ENCODE results near the gene MPRIP.
"Not testable (repeated sequence)": the region's sequence is repeated elsewhere in the genome, so short reads cannot be mapped to it uniquely, and the experiment has no call there.

Gene MPRIP

DNA sequence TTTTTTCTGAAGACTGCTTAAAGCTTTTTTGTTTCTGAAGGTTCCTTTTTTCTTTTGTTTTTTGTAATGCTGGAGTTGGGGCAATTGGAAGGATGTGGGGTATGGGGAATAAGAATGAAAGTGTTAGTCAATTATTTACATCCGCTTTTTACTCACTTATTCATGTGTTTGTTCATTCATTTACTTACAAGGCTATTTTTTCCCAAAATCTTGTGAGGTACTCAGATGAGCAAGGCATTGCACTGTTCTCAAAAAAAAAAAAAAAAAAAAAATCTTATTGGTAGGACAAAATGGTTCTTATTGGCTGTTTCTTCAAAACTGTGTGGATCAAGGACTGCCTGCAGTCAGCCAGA, 108.2 kb downstream of the MPRIP start:
- H3K4me3 ChIP-seq (ENCODE audit: low read length): no peak overlapping the region
- DNase-seq (ENCODE audit: low read depth, low spot score): no peak

DNA sequence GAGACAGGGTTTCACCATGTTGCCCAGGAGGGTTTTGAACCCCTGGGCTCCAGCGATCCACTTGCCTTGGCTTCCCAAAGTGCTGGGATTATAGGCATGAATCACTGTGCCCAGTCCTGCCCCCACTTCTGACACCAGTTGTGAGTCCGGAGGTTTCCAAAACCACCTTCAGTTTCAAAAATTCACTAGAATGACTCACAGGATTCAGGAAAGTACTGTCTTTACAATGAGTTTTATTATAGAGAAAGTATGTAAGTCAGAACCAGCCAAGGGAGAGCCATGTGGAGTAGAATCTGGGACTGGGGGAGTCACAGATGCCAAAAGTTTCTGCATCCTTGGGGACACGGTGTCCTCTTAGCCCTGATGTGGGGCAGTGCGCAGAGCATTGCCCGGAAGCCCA, 108.8 kb downstream of the MPRIP start:
- DNase-seq (ENCODE audit: low read depth, low spot score): no peak
- no peak overlapping the region for H3K4me3 ChIP-seq (ENCODE audit: low read length)

DNA sequence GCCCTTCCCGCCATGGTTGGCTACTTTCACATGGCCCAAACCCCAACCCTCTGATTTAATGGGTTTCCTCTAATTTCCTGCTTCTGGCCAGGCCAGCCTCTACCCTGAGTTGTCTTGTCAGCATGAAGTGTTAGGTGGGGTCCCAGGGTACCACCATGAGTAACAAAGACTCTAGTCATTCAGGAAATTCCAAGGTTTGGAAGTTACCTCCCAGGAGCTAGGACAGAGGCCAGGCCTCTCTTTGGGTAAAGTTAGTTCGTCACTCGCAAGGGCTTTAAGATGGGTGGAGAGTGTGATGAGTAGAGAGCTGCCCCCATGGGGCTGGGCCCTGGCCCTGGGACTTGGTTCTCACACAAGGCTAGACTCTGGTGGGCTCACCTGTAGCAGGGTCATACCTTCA, 109.3 kb downstream of the MPRIP start:
- no peak for DNase-seq (ENCODE audit: low read depth, low spot score)
- H3K4me3 ChIP-seq (ENCODE audit: low read length): no peak overlapping the region

DNA sequence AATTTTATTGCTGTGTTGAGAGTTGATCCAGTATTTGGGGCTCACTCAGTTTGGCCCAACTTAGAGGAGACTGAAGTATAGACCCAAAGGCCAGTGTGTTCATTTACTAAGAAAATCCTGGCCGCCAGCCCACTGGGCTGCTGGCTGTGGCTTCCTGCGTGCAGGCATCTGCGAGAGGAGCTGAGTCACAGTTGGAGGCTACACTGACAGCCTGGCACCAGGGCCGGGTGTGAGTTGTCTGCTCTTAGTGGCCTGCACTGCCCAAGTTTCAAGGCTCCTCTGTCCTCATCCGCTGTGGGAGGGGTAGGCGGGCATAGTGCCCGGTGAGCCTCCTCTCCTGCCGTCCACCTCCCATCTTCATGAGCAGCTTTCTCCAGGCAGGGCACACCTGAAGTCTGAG, 109.7 kb downstream of the MPRIP start:
- no peak for DNase-seq (ENCODE audit: low read depth, low spot score)

DNA sequence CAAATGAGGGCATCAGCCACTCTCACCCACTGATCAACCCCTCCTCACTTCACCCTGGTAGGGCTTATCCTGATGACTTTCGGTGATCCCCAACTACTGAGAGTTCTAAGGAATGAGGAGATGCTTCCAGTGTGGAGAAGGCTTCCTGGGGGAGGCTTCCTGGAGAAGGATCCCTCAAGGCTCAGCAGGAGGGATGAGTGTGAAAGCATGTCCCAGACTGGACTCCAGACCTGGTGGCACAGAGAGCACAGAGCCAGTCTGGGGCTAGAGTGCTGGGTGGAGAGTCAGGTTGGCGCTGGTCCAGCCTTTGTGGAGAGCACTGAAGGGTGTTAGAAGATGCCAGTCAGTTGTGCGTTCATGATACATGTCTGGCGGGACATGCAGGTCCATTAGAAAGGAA, 110.1 kb downstream of the MPRIP start:
- no peak for DNase-seq (ENCODE audit: low read depth, low spot score)
- H3K4me3 ChIP-seq (ENCODE audit: low read length): no peak overlapping the region

More for the DNA sequence above, 109.7 kb downstream of the MPRIP start:
- H3K4me3 ChIP-seq (ENCODE audit: low read length): no peak overlapping the region

DNA sequence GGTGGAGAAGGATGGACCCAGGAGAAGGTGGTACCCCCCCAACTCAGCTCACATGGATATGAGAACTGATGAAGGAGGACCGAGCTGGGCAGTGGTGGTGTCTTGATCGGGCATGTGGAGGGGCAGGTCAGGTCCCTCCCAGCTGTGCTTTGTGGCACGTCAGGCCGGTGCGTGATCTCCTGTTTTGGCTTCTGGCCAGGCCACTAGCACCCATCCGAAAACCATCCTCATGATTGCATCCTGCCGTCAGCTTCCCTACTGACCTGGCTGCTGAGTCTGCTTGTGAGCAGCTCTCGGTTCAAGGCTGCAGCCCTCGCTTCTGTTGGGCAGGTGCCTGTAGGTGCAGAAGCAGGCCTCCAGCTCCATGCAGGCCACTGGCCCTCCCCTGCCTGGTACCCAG, 110.8 kb downstream of the MPRIP start:
- H3K4me3 ChIP-seq (ENCODE audit: low read length): no peak overlapping the region
- DNase-seq (ENCODE audit: low read depth, low spot score): no peak

DNA sequence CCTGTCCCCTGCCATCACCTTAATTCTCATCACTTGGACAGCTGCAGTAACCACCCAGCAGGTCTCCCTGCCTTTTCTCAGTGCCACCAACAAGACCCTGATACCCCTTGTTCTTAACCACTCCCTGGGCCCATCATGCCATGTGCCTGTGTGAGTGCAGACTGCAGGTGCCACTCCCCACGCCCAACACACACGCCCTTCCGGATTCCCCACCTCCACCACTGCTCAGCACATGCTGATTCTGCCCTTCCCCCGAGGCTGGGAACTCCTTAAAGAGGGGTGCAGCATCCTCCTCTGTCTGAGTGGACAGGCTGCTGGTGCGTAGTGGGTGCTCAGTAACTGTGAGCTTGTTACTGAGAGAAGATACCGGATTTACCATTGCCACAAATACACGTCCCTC, 111.5 kb downstream of the MPRIP start:
- DNase-seq (ENCODE audit: low read depth, low spot score): no peak
- no peak overlapping the region for H3K4me3 ChIP-seq (ENCODE audit: low read length)

DNA sequence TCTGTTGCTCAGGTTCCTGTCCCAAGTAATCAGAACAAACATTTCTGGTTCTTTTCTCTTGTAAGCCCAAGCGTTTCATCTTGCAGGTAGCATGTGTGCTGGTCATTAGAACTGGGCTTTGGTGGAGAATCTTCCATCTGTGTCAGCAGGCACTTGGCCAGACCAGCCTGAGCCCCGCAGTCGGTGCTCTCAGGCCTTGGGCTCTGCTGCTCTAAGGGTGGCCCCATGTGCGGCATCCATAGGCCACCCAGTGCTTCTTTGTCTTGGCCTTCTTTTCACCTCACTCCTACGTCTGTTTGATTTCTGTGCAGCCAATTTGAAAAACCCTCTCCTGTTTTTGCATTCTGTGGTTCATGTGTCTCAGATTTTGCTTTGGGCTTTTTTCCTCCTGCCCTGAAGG, 112.3 kb downstream of the MPRIP start:
- H3K4me3 ChIP-seq (ENCODE audit: low read length): no peak overlapping the region
- no peak for DNase-seq (ENCODE audit: low read depth, low spot score)

DNA sequence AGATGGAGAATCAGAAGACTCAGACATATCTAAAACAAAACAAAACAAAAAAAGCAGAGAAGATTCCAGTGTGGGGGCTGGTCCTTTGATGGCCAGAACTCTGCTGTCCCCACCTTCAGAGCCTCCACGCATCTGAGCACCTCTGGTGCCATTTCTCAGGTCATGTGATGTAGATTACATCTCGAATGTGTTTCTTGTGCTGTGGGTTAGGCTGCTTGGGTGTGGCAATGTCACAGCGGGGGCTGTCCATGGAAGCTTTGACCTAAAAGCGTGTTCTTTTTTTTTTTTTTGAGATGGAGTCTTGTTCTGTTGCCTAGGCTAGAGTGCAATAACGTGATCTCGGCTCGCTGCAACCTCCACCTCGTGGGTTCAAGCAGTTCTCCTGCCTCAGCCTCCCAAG, 112.7 kb downstream of the MPRIP start:
- DNase-seq (ENCODE audit: low read depth, low spot score): no peak
- no peak overlapping the region for H3K4me3 ChIP-seq (ENCODE audit: low read length)

DNA sequence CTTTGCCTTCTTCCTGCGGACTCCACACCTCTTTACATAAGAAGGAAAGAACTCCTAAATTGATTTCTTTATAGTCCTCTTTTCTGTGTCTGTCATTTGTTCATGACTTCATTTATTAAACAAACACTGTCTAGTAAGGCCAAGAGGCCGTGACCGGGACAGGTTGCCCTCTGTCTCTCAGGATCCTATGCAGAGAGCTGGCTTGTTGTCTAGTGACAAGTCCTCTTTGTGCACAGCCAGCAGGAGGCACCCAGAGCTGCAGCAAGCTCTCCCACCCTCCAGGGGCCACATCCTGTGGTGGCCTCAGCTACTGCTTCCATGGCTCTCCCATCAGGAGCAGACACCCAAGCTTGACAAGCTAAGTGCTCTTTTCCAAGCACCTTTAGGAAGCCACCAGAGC, 113.3 kb downstream of the MPRIP start:
- H3K4me3 ChIP-seq (ENCODE audit: low read length): no peak overlapping the region
- peak; percentile 7 for DNase-seq (ENCODE audit: low read depth, low spot score)

DNA sequence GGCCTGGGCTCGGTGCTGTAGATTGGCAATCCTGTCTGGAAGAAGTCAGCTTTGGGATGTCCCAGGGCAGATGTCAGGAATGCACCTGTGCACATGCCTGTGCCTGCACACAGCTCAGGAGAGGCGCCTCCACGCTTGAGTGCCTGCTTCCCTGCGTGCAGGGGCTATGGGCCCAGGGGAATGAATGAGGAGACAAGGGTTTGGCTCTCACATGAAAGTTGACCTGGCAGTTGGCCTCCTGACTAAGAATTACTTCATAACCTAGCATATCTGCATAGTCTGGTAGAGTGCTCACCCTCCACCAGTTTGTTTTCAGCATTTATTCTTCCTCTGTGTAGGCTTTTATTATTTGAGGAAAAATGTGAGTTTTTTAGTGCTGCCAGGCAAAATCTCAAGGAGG, 113.8 kb downstream of the MPRIP start:
- DNase-seq (ENCODE audit: low read depth, low spot score): no peak
- H3K4me3 ChIP-seq (ENCODE audit: low read length): no peak overlapping the region

DNA sequence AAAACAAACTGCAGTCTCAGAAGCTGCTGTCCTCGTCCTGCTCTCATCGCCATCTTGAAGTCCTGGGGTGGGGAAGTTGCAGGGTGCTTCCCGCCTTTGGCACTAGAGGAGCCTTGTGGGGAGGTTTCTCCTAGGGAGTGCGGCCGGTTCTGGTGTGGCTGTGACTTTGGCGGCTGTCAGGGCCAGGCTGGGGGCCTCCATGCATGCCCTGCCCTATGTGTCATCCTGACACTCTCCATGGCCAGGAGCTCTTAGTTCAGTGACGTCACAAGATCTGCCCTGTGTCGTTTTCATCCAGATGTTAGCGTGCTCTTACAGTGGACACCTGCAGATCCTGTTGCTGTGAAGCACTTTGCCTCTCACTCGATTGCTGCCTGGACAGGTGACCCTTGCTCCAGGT, 114.3 kb downstream of the MPRIP start:
- no peak for DNase-seq (ENCODE audit: low read depth, low spot score)
- no peak overlapping the region for H3K4me3 ChIP-seq (ENCODE audit: low read length)

DNA sequence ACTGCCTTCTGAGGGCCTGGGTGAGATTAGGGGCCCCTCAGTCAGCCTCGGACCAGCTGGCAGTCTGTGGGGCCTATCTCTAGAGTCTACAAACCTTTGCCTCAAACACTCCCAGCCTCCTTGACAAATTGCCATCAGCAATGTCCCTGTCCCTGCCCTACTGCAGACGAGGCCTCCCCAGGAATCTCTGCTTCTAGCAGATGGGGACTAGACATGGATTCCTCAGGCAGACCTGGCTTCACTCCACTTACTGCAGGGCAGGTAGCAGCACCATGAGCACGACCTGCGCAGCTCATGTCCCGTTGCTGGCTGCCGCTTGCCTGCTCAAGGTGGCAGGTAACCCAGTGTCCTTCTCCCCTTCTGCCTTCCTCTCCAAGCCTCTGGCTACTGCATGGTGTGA, 114.8 kb downstream of the MPRIP start:
- no peak for DNase-seq (ENCODE audit: low read depth, low spot score)

DNA sequence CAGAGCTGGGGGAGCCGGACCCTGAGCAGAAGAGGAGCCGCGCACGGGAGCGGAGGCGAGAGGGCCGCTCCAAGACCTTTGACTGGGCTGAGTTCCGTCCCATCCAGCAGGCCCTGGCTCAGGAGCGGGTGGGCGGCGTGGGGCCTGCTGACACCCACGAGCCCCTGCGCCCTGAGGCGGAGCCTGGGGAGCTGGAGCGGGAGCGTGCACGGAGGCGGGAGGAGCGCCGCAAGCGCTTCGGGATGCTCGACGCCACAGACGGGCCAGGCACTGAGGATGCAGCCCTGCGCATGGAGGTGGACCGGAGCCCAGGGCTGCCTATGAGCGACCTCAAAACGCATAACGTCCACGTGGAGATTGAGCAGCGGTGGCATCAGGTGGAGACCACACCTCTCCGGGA, 116.2 kb downstream of the MPRIP start:
- not testable (repeated sequence) for H3K4me3 ChIP-seq (ENCODE audit: low read length); DNase-seq (ENCODE audit: low read depth, low spot score)

More for the DNA sequence above, 114.8 kb downstream of the MPRIP start:
- no peak overlapping the region for H3K4me3 ChIP-seq (ENCODE audit: low read length)

DNA sequence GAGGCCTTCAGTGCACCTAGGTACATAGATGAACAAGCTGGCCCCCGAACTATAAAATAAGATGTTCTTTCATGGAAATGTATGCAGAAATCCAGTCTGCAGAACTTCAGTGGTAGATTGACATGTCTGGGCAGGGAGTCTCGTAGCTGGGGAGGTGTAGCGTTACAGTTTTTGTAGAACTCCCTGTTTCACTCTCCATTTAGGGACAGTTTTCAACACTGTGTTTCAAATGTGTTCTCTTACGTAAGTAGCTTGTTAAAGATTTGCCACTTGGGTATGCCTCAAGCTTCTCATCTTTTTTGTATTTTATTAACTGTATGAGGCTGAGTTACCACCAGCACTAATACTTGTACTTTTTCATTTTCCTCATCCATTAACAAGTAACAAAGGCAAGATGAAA, 117.3 kb downstream of the MPRIP start:
- no peak overlapping the region for H3K4me3 ChIP-seq (ENCODE audit: low read length)
- DNase-seq (ENCODE audit: low read depth, low spot score): no peak

DNA sequence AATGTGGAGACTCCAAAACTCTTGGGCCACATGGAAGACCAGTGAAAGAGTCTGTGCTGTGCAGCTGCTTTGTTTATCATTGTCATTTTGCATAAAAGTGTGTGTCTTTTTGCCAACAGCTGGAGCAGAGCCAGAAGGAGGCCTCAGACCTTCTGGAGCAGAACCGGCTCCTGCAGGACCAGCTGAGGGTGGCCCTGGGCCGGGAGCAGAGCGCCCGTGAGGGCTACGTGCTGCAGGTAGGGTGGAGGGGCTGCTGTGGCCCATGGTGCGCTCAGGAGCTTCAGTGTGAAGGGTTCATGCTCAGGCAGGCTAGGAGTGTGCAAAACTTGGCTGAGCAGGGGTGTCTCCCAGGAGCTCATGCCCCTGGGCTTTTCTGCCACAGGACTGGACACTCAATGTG, 118.9 kb downstream of the MPRIP start:
- H3K4me3 ChIP-seq (ENCODE audit: low read length): no peak overlapping the region
- DNase-seq (ENCODE audit: low read depth, low spot score): no peak

DNA sequence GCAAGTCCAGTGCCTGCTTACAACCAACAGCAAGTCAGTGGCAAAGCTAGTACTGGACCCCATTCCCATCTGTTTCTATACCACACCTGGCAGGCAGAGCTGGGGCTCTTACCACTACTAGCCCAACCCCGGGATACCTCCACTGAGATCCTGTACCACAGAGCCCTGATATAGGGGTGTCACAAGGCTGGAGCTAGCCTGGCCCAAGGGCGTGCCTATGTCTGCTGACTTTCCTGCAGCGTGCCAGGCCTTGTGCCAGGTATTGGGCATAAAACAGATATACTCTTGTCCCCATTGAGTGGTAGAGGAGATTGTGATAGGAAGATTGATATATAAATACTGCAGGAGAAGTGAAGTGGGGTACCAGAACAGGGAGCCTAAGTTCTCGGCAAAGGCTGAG, 119.5 kb downstream of the MPRIP start:
- no peak overlapping the region for H3K4me3 ChIP-seq (ENCODE audit: low read length)
- DNase-seq (ENCODE audit: low read depth, low spot score): no peak

DNA sequence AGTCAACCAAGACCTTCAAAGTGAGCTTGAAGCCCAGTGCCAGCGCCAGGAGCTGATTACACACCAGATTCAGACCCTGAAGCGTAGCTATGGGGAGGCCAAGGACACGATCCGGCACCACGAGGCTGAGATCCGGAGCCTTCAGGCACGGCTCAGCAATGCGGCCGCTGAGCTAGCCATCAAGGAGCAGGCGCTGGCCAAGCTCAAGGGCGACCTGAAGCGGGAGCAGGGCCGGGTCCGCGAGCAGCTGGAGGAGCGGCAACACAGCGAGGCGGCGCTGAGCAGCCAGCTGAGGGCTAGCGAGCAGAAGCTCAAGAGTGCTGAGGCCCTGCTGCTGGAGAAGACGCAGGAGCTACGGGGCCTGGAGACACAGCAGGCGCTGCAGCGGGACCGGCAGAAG, 121.9 kb downstream of the MPRIP start:
- H3K4me3 ChIP-seq (ENCODE audit: low read length): no peak overlapping the region
- DNase-seq (ENCODE audit: low read depth, low spot score): no peak

DNA sequence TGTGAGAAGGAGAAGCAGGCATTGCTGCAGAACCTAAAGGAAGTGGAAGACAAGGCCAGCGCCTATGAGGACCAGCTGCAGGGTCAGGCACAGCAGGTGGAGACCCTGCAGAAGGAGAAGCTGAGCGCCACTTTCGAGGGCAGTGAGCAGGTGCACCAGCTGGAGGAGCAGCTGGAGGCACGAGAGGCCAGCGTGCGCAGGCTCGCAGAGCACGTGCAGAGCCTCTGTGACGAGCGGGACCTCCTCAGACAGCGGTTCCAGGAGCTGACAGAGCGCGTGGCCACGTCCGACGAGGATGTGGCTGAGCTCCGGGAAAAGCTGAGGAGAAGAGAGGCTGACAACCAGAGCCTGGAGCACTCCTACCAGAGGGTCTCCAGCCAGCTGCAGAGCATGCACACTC, 122.4 kb downstream of the MPRIP start:
- no peak overlapping the region for H3K4me3 ChIP-seq (ENCODE audit: low read length)
- DNase-seq (ENCODE audit: low read depth, low spot score): no peak

DNA sequence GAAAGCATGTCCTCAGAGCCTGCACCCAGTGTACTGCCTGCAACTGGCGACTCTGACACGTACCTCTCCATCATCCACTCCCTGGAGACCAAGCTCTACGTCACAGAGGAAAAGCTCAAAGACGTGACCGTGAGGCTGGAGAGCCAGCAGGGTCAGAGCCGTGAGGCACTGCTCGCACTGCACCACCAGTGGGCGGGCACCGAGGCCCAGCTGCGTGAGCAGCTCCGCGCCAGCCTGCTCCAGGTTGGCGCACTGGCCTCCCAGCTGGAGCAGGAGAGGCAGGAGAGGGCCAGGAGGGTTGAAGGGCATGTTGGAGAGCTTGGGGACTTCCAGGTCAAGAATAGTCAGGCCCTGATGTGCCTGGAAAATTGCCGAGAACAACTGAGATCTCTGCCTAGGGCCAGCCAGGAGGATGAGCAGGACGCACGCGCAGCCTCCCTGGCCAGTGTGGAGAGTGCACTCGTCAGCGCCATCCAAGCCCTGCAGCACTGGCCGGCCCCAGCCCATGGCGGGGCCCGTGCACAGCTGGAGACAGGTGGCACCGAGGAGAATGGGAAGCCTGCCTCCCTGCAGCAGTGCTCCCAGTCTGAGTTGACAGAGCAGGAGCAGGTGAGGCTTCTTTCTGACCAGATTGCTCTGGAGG, 123.5 kb downstream of the MPRIP start:
- no peak overlapping the region for H3K4me3 ChIP-seq (ENCODE audit: low read length)
- DNase-seq (ENCODE audit: low read depth, low spot score): no peak

DNA sequence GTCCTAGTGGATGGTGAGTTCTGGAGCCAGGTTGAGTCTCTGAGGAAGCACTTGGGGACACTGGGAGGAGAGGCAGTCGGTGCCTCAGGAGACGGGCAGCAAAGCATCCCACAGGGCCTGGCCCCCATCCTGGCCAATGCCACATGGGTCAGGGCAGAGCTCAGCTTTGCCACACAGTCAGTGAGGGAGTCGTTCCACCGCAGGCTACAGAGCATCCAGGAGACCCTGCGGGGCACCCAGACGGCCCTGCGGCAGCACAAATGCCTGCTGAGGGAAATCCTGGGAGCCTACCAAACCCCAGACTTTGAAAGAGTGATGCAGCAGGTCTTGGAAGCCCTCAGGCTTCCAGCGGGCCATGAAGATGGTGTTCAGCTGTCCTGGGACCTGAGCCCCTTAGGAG, 124.2 kb downstream of the MPRIP start:
- no peak for DNase-seq (ENCODE audit: low read depth, low spot score)
- H3K4me3 ChIP-seq (ENCODE audit: low read length): no peak overlapping the region

DNA sequence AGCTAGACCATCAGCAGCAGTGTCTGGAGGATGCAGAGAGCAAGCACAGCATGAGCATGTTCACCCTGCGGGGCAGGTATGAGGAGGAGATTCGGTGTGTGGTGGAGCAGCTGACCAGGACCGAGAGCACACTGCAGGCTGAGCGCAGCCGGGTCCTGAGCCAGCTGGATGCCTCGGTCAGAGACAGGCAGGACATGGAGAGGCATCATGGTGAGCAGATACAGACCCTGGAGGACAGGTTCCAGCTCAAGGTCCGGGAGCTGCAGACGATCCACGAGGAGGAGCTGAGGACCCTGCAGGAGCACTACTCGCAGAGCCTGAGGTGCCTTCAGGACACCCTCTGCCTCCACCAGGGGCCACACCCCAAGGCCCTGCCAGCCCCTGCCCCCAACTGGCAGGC, 125.1 kb downstream of the MPRIP start:
- no peak overlapping the region for H3K4me3 ChIP-seq (ENCODE audit: low read length)
- no peak for DNase-seq (ENCODE audit: low read depth, low spot score)
